MM.1S (cell line): ENCODE measurements around the gene ARAP3.

ENCODE experiments used
- EZH2 ChIP-seq: fragments of 300-600 bp; sonication (generic); optimal IDR thresholded peaks from 2 replicates; pipeline ENCODE3; 2017; ENCODE audit warnings: low read depth, mild to moderate bottlenecking, antibody characterized with exemption, low read length, mixed read lengths
- EZH2phosphoT487 ChIP-seq: fragments of 300-600 bp; sonication (generic); IDR thresholded peaks from 2 replicates; pipeline ENCODE4 v1.6.1; 2018; ENCODE audit warnings: antibody characterized with exemption, low read length
- TF ChIP-seq, protein P1 (sequence below): fragments of 300-600 bp; sonication (generic); IDR thresholded peaks from 2 replicates; pipeline ENCODE4 v1.5.1; 2016; ENCODE audit warnings: antibody characterized with exemption, low read length, mixed read lengths

DNA sequence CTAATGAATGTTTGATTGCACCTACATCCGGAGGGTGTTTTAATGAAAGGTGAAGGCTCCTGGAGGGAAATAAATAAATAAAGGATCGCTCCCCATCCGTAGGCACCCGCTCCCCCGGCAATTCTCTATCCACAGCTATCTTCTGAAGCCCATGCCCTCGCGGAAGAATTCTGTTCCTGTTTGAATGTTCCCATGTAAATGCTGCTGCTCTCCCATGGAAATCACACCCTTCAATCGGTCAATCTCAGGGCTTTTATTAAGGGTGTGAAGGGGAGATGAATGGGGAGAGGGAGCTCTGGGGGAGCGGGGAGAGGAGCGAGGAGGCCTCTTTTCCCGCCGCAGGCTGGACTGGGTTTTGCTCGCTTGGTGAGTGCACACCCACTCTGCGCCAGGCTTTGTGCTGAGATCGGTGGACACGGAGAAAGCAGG lies 21.1 kb upstream of the ARAP3 start:
- TF ChIP-seq, protein P1, sequence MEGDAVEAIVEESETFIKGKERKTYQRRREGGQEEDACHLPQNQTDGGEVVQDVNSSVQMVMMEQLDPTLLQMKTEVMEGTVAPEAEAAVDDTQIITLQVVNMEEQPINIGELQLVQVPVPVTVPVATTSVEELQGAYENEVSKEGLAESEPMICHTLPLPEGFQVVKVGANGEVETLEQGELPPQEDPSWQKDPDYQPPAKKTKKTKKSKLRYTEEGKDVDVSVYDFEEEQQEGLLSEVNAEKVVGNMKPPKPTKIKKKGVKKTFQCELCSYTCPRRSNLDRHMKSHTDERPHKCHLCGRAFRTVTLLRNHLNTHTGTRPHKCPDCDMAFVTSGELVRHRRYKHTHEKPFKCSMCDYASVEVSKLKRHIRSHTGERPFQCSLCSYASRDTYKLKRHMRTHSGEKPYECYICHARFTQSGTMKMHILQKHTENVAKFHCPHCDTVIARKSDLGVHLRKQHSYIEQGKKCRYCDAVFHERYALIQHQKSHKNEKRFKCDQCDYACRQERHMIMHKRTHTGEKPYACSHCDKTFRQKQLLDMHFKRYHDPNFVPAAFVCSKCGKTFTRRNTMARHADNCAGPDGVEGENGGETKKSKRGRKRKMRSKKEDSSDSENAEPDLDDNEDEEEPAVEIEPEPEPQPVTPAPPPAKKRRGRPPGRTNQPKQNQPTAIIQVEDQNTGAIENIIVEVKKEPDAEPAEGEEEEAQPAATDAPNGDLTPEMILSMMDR: no peak
- TF ChIP-seq EZH2phosphoT487: no peak
- no peak for TF ChIP-seq EZH2
